K562 (cell line): Measurements from ENCODE around the gene DHRS12. TPM values are rescaled to one million over a fixed set of nuclear protein-coding genes. Genes with fewer than 3 reads are reported as not detected.

Experiments
- ATAC-seq: fragments of 200-7000 bp; cut with Tn5 transposase; 3 replicates; pipeline ENCODE4 v1.9.1; 2020; ENCODE audit warnings: moderate library complexity
- BruUV-seq: library from RNA; stranded (reverse); fragments of 400-500 nt; replicated peaks from 2 replicates; lab custom pipeline; 2021; lab: Mats Ljungman, UMichigan
- CTCF ChIA-PET: fragments of 300-600 bp; formaldehyde crosslinking; extraction: SDS; loops from one replicate; lab custom pipeline; 2021; ENCODE audit warnings: low intra/inter-chr PET ratio; lab: Yijun Ruan, JAX
- POLR2A ChIA-PET: fragments of 300-600, 350-650 bp; sonication (Branson Sonifier 250); formaldehyde crosslinking; extraction: SDS; loops from one replicate; lab custom pipeline; 2021; ENCODE audit warnings: antibody characterized with exemption, inconsistent platforms; lab: Yijun Ruan, JAX
- DNase-seq, 4 experiments: peaks; one replicate each; pipeline versions ENCODE4 v3.0.0 to v3.0.0-alpha.2; 2011 to 2018; ENCODE audit warnings: low spot score in 3 of 4, mixed read lengths in 3 of 4; ENCODE audit errors: extremely low read depth in 1 of 4
- FAIRE-seq: peaks from 2 replicates; lab custom pipeline; 2011; peaks lifted over from hg19 to GRCh38; lab: Jason Lieb, UNC
- H2AFZ ChIP-seq: 2 replicates; pipeline ENCODE4 v1.6.0; 2011; ENCODE audit warnings: low read depth, low read length, control low read depth, inconsistent platforms
- H3K27ac ChIP-seq: fragments of 200-600 bp; 3 replicates; pipeline ENCODE4 v1.8.0; 2011; ENCODE audit warnings: low read depth, mild to moderate bottlenecking, control low read depth, inconsistent platforms, low read length, moderate library complexity, mixed read lengths; ENCODE audit errors: extremely low read depth
- H3K27me3 ChIP-seq, 2 experiments: fragments of 300-600 bp in 1 of 2; 2 replicates in 1 of 2; 3 replicates in 1 of 2; pipeline versions ENCODE4 v1.6.0 to v1.8.0; 2011; ENCODE audit warnings: inconsistent platforms in 2 of 2, low read length in 2 of 2, mild to moderate bottlenecking in 1 of 2, mixed read lengths in 1 of 2, moderate library complexity in 1 of 2; ENCODE audit not compliant: control insufficient read depth in 2 of 2, insufficient read depth in 2 of 2
- H3K36me3 ChIP-seq: fragments of 300-600 bp; 3 replicates; pipeline ENCODE4 v1.8.0; 2011; ENCODE audit warnings: mild to moderate bottlenecking, low read length, inconsistent platforms; ENCODE audit not compliant: control insufficient read depth, insufficient read depth
- H3K4me1 ChIP-seq, 2 experiments: fragments of 200-600 bp in 1 of 2; replicated peaks in 1 of 2; 2 replicates in 1 of 2; 3 replicates in 1 of 2; pipeline versions ENCODE4 v1.5.1 to v1.8.0; 2011; ENCODE audit warnings: inconsistent platforms in 2 of 2, low read length in 2 of 2, mild to moderate bottlenecking in 1 of 2, mixed read lengths in 1 of 2, moderate library complexity in 1 of 2; ENCODE audit not compliant: control insufficient read depth in 2 of 2, insufficient read depth in 2 of 2
- H3K4me2 ChIP-seq: 2 replicates; pipeline ENCODE4 v1.6.1; 2011; ENCODE audit warnings: low read length, control low read depth, inconsistent platforms, mixed read lengths; ENCODE audit not compliant: insufficient read depth
- H3K4me3 ChIP-seq: fragments of 200-600 bp; sonication (generic), shearing (Covaris generic); 2 replicates; pipeline ENCODE4 v1.5.1; 2016; ENCODE audit warnings: control low read depth, inconsistent platforms
- H3K79me2 ChIP-seq: fragments of 200-600 bp; 3 replicates; pipeline ENCODE4 v1.8.0; 2011; ENCODE audit warnings: low read length, inconsistent platforms; ENCODE audit not compliant: control insufficient read depth, insufficient read depth
- H3K9ac ChIP-seq, 2 experiments: 2 replicates each; pipeline versions ENCODE4 v1.6.0 to v1.6.1; 2011; ENCODE audit warnings: low read depth in 2 of 2, low read length in 2 of 2, control low read depth in 1 of 2, inconsistent platforms in 1 of 2, mild to moderate bottlenecking in 1 of 2, mixed read lengths in 1 of 2; ENCODE audit not compliant: insufficient read depth in 1 of 2
- H3K9me1 ChIP-seq: one replicate; pipeline ENCODE4 v1.6.0; 2011; ENCODE audit warnings: inconsistent platforms, mild to moderate bottlenecking, low read length, moderate library complexity; ENCODE audit not compliant: control insufficient read depth, insufficient read depth
- H3K9me3 ChIP-seq: replicated peaks from 2 replicates; pipeline ENCODE4 v1.5.1; 2011; ENCODE audit warnings: low read depth, low read length, inconsistent platforms; ENCODE audit not compliant: control insufficient read depth, insufficient read depth
- H4K20me1 ChIP-seq: replicated peaks from 2 replicates; pipeline ENCODE4 v1.6.1; 2011; ENCODE audit warnings: low read length, inconsistent platforms, mixed read lengths; ENCODE audit not compliant: control insufficient read depth, insufficient read depth
- CTBP1 ChIP-seq: fragments of 450-650 bp; IDR thresholded peaks from 2 replicates; pipeline ENCODE4 v1.6.1; 2016; ENCODE audit warnings: borderline replicate concordance
- CTCF ChIP-seq, 3 experiments: IDR thresholded peaks in 2 of 3; conservative IDR thresholded peaks in 1 of 3; 2 replicates each; pipeline ENCODE4 v1.5.1; 2011 to 2012; ENCODE audit warnings: low read length in 3 of 3, mild to moderate bottlenecking in 3 of 3, control low read depth in 2 of 3, improper control_type of control experiment in 1 of 3, inconsistent platforms in 1 of 3, low read depth in 1 of 3, mixed read lengths in 1 of 3, moderate library complexity in 1 of 3; ENCODE audit not compliant: insufficient read depth in 2 of 3
- FOSL1 ChIP-seq: fragments of 200-800 bp; sonication (Bioruptor generic); conservative IDR thresholded peaks from 2 replicates; pipeline ENCODE4 v1.6.1; 2016; ENCODE audit warnings: missing genetic modification characterization, missing compliant biosample characterization
- MEF2D ChIP-seq: conservative IDR thresholded peaks from 2 replicates; pipeline ENCODE4 v1.6.1; 2016; ENCODE audit warnings: low read depth, missing genetic modification characterization, missing compliant biosample characterization
- MYBL2 ChIP-seq, 2 experiments: fragments of 450-650 bp in 1 of 2; sonication (generic) in 1 of 2; formaldehyde crosslinking in 1 of 2; IDR thresholded peaks; 2 replicates each; pipeline versions ENCODE4 v1.6.1 to v1.8.1; 2017 to 2022; ENCODE audit warnings: borderline replicate concordance in 1 of 2, inconsistent platforms in 1 of 2, low read depth in 1 of 2, mild to moderate bottlenecking in 1 of 2, missing genetic modification reagents in 1 of 2, moderate library complexity in 1 of 2
- SMC3 ChIP-seq: conservative IDR thresholded peaks from 2 replicates; pipeline ENCODE4 v1.6.1; 2011; ENCODE audit warnings: low read depth, low read length, improper control_type of control experiment; ENCODE audit not compliant: insufficient read depth
- TEAD1 ChIP-seq, 2 experiments: fragments of 450-650 bp in 1 of 2; sonication (generic) in 1 of 2; formaldehyde crosslinking; IDR thresholded peaks; 2 replicates each; pipeline versions ENCODE4 v1.4.0 to v1.8.0; 2020 to 2022; ENCODE audit warnings: mild to moderate bottlenecking in 2 of 2, missing genetic modification reagents in 1 of 2
- ZNF316 ChIP-seq: fragments of 450-650 bp; IDR thresholded peaks from 2 replicates; pipeline ENCODE4 v1.6.1; 2016
- ZNF384 ChIP-seq: IDR thresholded peaks from 2 replicates; pipeline ENCODE4 v1.6.1; 2012; ENCODE audit warnings: low read depth, low read length, improper control_type of control experiment
- WGBS: fragments of 100-300 bp; shearing (Covaris generic); methylation state at CpG from one replicate; pipeline ENCODE4 v1.1.6; 2016; ENCODE audit warnings: low coverage, mixed read lengths; ENCODE audit not compliant: insufficient coverage; ENCODE audit errors: missing lambda C conversion rate; 5-methylcytosine and 5-hydroxymethylcytosine counted together
- in situ Hi-C: fragments of 300-500 bp; cut with MboI; formaldehyde crosslinking; loops from 4 replicates; pipeline ENCODE4 v1.15.0; 2018; ENCODE audit warnings: inconsistent platforms, mixed read lengths
- intact Hi-C: fragments of 100-400 bp; cut with micrococcal nuclease; formaldehyde crosslinking; loops from 2 replicates; pipeline ENCODE4 v1.14.2; 2022
- polyA plus RNA-seq, 8 experiments: library from polyadenylated mRNA; depleted of rRNA in 4 of 8; stranded (reverse) in 5 of 8; unstranded in 3 of 8; fragments of >200 nt; fragmentation: Nextera tagmentation in 2 of 8; fragmentation: Illumina TruSeq in 1 of 8; extraction: Ambion mirVana in 2 of 8; extraction: Trizol in 1 of 8; gene quantifications; 2 replicates each; pipeline versions ENCODE4 v1.2.1 to v1.2.3, GENCODE V29; 2011 to 2014; ENCODE audit warnings: inconsistent platforms in 1 of 8, missing spikeins in 1 of 8
- total RNA-seq, 7 experiments: library from RNA; depleted of rRNA in 6 of 7; stranded (reverse); fragments of >200 nt in 6 of 7; fragmentation: Illumina TruSeq in 2 of 7; extraction: Trizol in 2 of 7; gene quantifications; 2 replicates each; pipeline versions ENCODE4 v1.2.1 to v1.2.3, GENCODE V29; 2011 to 2021; ENCODE audit warnings: low replicate concordance in 1 of 7

Gene DHRS12
- total and polyA plus RNA-seq, 9 of the 15 experiments (the other 6 are each of a cell fraction or from before 2014, with no cell fraction given) = 0.62 to 2.7 (median 0.98) TPM

- Histone ChIP-seq H3K9me1 (no peaks in the 10 kb centered on the region), H3K9me3 (no peaks in the 10 kb centered on the region), H3K9ac (peak overlapping the region; percentile 31 to 49; a peak in 2 of 4 replicates), H3K36me3 (no peaks in the 10 kb centered on the region), H3K27ac (no peak overlapping the region; the same call in 2 of the 3 replicates), H4K20me1 (no peaks in the 10 kb centered on the region; the same call in 1 of the 2 replicates), H3K4me1 (peaks cover 6 to 16% of the 10 kb centered on the region in 2 experiments; a peak in 4 of 5 replicates), H2AFZ (peak overlapping the region; percentile 82), H3K27me3 (peaks cover 0 to 26% of the 10 kb centered on the region in 2 experiments; a peak in 3 of 5 replicates), H3K79me2 (no peaks in the 10 kb centered on the region), H3K4me2 (peak overlapping the region; percentile 75), H3K4me3 (no peak overlapping the region)
- 18% methylated on average over 11 of the region's 13 CpGs for WGBS
- in situ Hi-C loops = no loop called here
- ATAC-seq (peak; percentile 91), FAIRE-seq (peak; percentile 77), DNase-seq (peak; percentile 48 to 72 (median 57))
- ChIA-PET CTCF (interaction anchor here (1.3 kb wide), 1 partner anchor 314 kb away, joined by 4 read pairs; the partner anchor contains the start of gene NEK5), POLR2A (interaction anchor here (1.0 kb wide), 1 partner anchor 313 kb away, joined by 3 read pairs; no protein-coding TSS in a partner anchor)
- BruUV-seq = no TSS peak
- intact Hi-C loops = loop anchor here (1.0 to 2.0 kb wide), 3 partner anchors 34 to 386 kb away; no protein-coding TSS in a partner anchor
- 0 out of 2 replicates have a peak, but pooled peaks have one; percentile 16 for TF ChIP-seq CTBP1
- no peak for TF ChIP-seq ZNF316
- no peak for TF ChIP-seq ZNF384
- TF ChIP-seq TEAD1 (CRISPR knock-in tag; IDR thresholded peaks at IDR 0.05) = 0 out of 4 replicates have a peak, but pooled peaks of 1 of the 2 experiments have one; percentile 36
- no peak for TF ChIP-seq MYBL2 (IDR thresholded peaks at IDR 0.05; ENCODE audit: low read depth)
- TF ChIP-seq MYBL2 (CRISPR knock-in tag; IDR thresholded peaks at IDR 0.05; ENCODE audit: borderline replicate concordance) = no peak
- no peak for TF ChIP-seq MEF2D (tag)
- TF ChIP-seq CTCF (IDR thresholded peaks at IDR 0.05 in 2 of 3, conservative IDR thresholded peaks at IDR 0.05 in 1 of 3; ENCODE audit: insufficient read depth in 2 of 3, low read depth in 1 of 3, low read length in 3 of 3) = peak; percentile 67 to 80 (median 77)
- no peak for TF ChIP-seq FOSL1 (tag)
- peak; percentile 59 for TF ChIP-seq SMC3
Observed at GRCh38 chr13:51814825-51815650, 11.1 kb upstream of the DHRS12 start.
